Measurements from ENCODE around the gene ULK3.
A peak's percentile ranks its signal among the peaks of the same experiment; 100 is the strongest.

The ULK3 gene

GRCh38 chr15:74823324-74823723 is 19.6 kb downstream of the ULK3 start:
- no peak overlapping the region for H3K4me3 ChIP-seq (ENCODE audit: low read depth, low read length)
- TF ChIP-seq CTCF (conservative IDR thresholded peaks at IDR 0.05; ENCODE audit: low read depth, low read length): no peak
- DNase-seq (ENCODE audit: low read depth): no peak

- DNase-seq (ENCODE audit: low read depth): no peak
- no peak overlapping the region for H3K4me3 ChIP-seq (ENCODE audit: low read depth, low read length)
- TF ChIP-seq CTCF (conservative IDR thresholded peaks at IDR 0.05; ENCODE audit: low read depth, low read length): no peak
Observed at GRCh38 chr15:74822233-74822632, 20.7 kb downstream of the ULK3 start.

- H3K4me3 ChIP-seq (ENCODE audit: low read depth, low read length): no peak overlapping the region
- TF ChIP-seq CTCF (conservative IDR thresholded peaks at IDR 0.05; ENCODE audit: low read depth, low read length): no peak
- no peak for DNase-seq (ENCODE audit: low read depth)
Observed at GRCh38 chr15:74821790-74822158, 21.2 kb downstream of the ULK3 start.

GRCh38 chr15:74821091-74821789 is 21.7 kb downstream of the ULK3 start:
- no peak for TF ChIP-seq CTCF (conservative IDR thresholded peaks at IDR 0.05; ENCODE audit: low read depth, low read length)
- H3K4me3 ChIP-seq (ENCODE audit: low read depth, low read length): no peak overlapping the region
- no peak for DNase-seq (ENCODE audit: low read depth)

GRCh38 chr15:74820056-74820455 is 22.9 kb downstream of the ULK3 start:
- no peak for TF ChIP-seq CTCF (conservative IDR thresholded peaks at IDR 0.05; ENCODE audit: low read depth, low read length)
- DNase-seq (ENCODE audit: low read depth): no peak
- H3K4me3 ChIP-seq (ENCODE audit: low read depth, low read length): no peak overlapping the region

GRCh38 chr15:74817370-74817737 is 25.6 kb downstream of the ULK3 start:
- DNase-seq (ENCODE audit: low read depth): peak; percentile 24
- no peak overlapping the region for H3K4me3 ChIP-seq (ENCODE audit: low read depth, low read length)
- peak; percentile 43 for TF ChIP-seq CTCF (conservative IDR thresholded peaks at IDR 0.05; ENCODE audit: low read depth, low read length)

- no peak for DNase-seq (ENCODE audit: low read depth)
- H3K4me3 ChIP-seq (ENCODE audit: low read depth, low read length): no peak overlapping the region
- TF ChIP-seq CTCF (conservative IDR thresholded peaks at IDR 0.05; ENCODE audit: low read depth, low read length): no peak
Observed at GRCh38 chr15:74816624-74817369, 26.2 kb downstream of the ULK3 start.

Data from choroid plexus epithelial cell (primary cell).